ENCODE data around the gene ZNF184. TPM values are rescaled to one million over a fixed set of nuclear protein-coding genes. Genes with fewer than 3 reads are reported as not detected.

The ZNF184 gene
- total RNA-seq, 1 experiment from 2014 or later, result 8.8 TPM

DNA sequence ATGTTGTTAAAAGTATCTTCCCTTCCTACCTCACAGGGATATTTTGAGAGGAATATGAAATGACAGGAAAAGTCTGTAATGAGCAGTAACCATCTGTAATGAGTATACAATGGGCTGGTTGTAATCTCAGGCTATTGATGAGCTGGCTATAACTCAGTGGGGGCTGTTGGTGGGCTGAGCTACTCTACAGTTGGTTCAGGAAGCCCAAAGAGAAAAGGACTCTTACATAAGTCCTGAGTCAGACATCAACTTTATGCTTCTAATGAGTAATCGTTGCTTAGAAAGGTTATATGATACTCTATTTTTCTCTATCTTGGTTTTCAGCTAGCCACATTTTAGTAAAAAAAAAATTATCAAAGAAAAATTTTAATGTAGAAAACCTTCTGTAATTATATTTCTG, 57.9 kb downstream of the ZNF184 start:
- Histone ChIP-seq H2AFZ (no peak overlapping the region), H3K27ac (no peak overlapping the region), H3K4me2 (no peak overlapping the region), H3K27me3 (ENCODE audit: insufficient read depth, low read depth) (0 out of 2 replicates have a peak, but pooled peaks cover 3% of the 10 kb centered on the region), H3F3A (ENCODE audit: insufficient read depth, low read depth) (no peaks in the 10 kb centered on the region), H3K4me1 (replicated peaks; ENCODE audit: insufficient read depth) (no peaks in the 10 kb centered on the region), H3K79me2 (ENCODE audit: low read depth) (no peaks in the 10 kb centered on the region), H3K9me3 (ENCODE audit: insufficient read depth, low read depth) (no peaks in the 10 kb centered on the region; the same call in 1 of the 2 replicates), H3K9me2 (ENCODE audit: insufficient read depth) (no peaks in the 10 kb centered on the region), H3K36me3 (ENCODE audit: low read depth) (no peaks in the 10 kb centered on the region), H3K4me3 (no peak overlapping the region), H4K20me1 (ENCODE audit: insufficient read depth) (no peaks in the 10 kb centered on the region)
- no TSS peak for BruUV-seq (replicated peaks)
- TF ChIP-seq, protein P1, sequence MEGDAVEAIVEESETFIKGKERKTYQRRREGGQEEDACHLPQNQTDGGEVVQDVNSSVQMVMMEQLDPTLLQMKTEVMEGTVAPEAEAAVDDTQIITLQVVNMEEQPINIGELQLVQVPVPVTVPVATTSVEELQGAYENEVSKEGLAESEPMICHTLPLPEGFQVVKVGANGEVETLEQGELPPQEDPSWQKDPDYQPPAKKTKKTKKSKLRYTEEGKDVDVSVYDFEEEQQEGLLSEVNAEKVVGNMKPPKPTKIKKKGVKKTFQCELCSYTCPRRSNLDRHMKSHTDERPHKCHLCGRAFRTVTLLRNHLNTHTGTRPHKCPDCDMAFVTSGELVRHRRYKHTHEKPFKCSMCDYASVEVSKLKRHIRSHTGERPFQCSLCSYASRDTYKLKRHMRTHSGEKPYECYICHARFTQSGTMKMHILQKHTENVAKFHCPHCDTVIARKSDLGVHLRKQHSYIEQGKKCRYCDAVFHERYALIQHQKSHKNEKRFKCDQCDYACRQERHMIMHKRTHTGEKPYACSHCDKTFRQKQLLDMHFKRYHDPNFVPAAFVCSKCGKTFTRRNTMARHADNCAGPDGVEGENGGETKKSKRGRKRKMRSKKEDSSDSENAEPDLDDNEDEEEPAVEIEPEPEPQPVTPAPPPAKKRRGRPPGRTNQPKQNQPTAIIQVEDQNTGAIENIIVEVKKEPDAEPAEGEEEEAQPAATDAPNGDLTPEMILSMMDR (conservative IDR thresholded peaks at IDR 0.05), result no peak
- TF ChIP-seq EZH2 (IDR thresholded peaks at IDR 0.05; ENCODE audit: low read depth), result no peak
- ChIA-PET POLR2A (ENCODE audit: unreplicated experiment) (no interaction called here), CTCF (no interaction called here)
- no peak for DNase-seq
- intact Hi-C loops (cut with micrococcal nuclease; ENCODE audit: unreplicated experiment), result no loop called here

DNA sequence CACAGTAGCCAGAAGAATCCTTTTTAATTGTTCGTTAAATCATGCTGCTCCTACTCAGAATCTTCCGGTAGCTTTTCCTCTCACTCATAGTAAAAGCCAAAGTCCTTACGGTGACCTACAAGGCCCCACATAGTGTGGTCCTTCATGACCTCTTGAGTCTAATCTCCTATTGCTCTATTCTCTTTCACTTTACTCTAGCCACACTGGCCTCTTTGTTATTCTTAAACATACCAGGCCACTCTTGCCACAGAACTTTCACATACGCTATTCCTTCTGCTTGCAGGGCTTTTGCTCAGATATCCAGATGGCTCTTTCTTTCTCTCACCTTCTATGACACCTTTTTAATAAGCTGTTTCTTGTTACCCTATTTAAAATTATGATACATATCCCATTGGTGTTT, 58.6 kb downstream of the ZNF184 start:
- H3K4me3 ChIP-seq, result no peak overlapping the region
- POLR2A ChIA-PET (ENCODE audit: unreplicated experiment), result no interaction called here
- H3K4me2 ChIP-seq, result no peak overlapping the region
- intact Hi-C loops (cut with micrococcal nuclease; ENCODE audit: unreplicated experiment), result no loop called here
- no TSS peak for BruUV-seq (replicated peaks)
- CTCF ChIA-PET, result no interaction called here
- no peaks in the 10 kb centered on the region for H4K20me1 ChIP-seq (ENCODE audit: insufficient read depth)
- no peaks in the 10 kb centered on the region for H3K36me3 ChIP-seq (ENCODE audit: low read depth)
- no peaks in the 10 kb centered on the region for H3K27me3 ChIP-seq (ENCODE audit: insufficient read depth, low read depth)
- DNase-seq, result no peak
- no peak for TF ChIP-seq EZH2 (IDR thresholded peaks at IDR 0.05; ENCODE audit: low read depth)
- TF ChIP-seq, protein P1 (conservative IDR thresholded peaks at IDR 0.05), result no peak
- no peak overlapping the region for H2AFZ ChIP-seq
- H3F3A ChIP-seq (ENCODE audit: insufficient read depth, low read depth), result no peaks in the 10 kb centered on the region
- no peaks in the 10 kb centered on the region for H3K9me2 ChIP-seq (ENCODE audit: insufficient read depth)
- H3K79me2 ChIP-seq (ENCODE audit: low read depth), result no peaks in the 10 kb centered on the region
- H3K4me1 ChIP-seq (replicated peaks; ENCODE audit: insufficient read depth), result no peaks in the 10 kb centered on the region
- no peak overlapping the region for H3K27ac ChIP-seq
- H3K9me3 ChIP-seq (ENCODE audit: insufficient read depth, low read depth), result no peaks in the 10 kb centered on the region

DNA sequence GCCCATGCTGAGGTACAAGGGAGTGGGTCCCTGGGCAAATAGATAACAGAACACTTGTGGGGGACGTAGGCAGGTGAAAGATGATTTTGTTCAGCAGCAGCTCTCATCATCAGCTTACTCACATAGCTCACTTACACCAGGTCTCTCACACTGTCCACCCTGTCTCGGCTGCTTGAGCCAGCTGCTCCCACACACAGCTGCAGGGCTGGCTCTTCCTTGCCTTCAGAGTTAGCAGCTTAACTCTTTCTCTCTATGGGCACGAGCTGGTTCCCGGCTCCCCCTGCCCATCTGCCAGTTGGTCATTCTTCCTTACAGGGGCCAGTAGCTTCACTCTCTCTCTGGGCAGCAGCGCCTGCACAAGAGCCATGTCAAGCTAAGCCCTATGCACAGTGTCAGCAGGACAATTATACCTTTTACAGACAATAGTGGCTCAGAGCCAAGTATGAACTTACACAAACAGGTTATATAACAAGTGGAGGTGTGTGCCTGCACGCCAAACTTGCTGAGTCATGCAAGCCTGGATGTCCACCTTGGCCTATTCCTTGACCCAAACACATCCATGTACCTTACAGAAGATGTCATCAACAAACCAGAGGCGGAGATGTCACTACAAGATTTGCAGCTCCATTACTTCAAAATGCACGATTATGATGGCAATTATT, 65.6 kb downstream of the ZNF184 start:
- Histone ChIP-seq H3K27ac (no peak overlapping the region), H3K36me3 (ENCODE audit: low read depth) (no peaks in the 10 kb centered on the region), H2AFZ (no peak overlapping the region), H3K27me3 (ENCODE audit: insufficient read depth, low read depth) (no peaks in the 10 kb centered on the region), H3K9me3 (ENCODE audit: insufficient read depth, low read depth) (peaks cover 32% of the 10 kb centered on the region), H3F3A (ENCODE audit: insufficient read depth, low read depth) (no peaks in the 10 kb centered on the region), H3K4me3 (no peak overlapping the region), H3K9me2 (ENCODE audit: insufficient read depth) (no peaks in the 10 kb centered on the region), H3K4me2 (no peak overlapping the region), H3K4me1 (replicated peaks; ENCODE audit: insufficient read depth) (no peaks in the 10 kb centered on the region), H4K20me1 (ENCODE audit: insufficient read depth) (no peaks in the 10 kb centered on the region), H3K79me2 (ENCODE audit: low read depth) (no peaks in the 10 kb centered on the region)
- TF ChIP-seq, protein P1 (conservative IDR thresholded peaks at IDR 0.05), result no peak
- no peak for TF ChIP-seq EZH2 (IDR thresholded peaks at IDR 0.05; ENCODE audit: low read depth)
- DNase-seq, result no peak
- intact Hi-C loops (cut with micrococcal nuclease; ENCODE audit: unreplicated experiment), result no loop called here
- ChIA-PET CTCF (interaction anchor here (0.6 kb wide), 1 partner anchor 22 kb away, joined by 3 read pairs; no protein-coding TSS in a partner anchor), POLR2A (ENCODE audit: unreplicated experiment) (interaction anchor here (0.6 kb wide), 1 partner anchor 322 kb away, joined by 4 read pairs; no protein-coding TSS in a partner anchor)
- BruUV-seq (replicated peaks), result no TSS peak

All from PC-9 (cell line).